ENCODE measurements around the gene MAP3K21. TPM values are rescaled to one million over a fixed set of nuclear protein-coding genes. Genes with fewer than 3 reads are reported as not detected.

Gene MAP3K21
- total RNA-seq, 1 experiment from 2014 or later, result 1.4 TPM

- in situ Hi-C loops (cut with HindIII; ENCODE audit: low pct_unique_long_range_greater_than_20kb, low sequenced_read_pairs), result no loop called here
These were observed 44.9 kb downstream of the MAP3K21 start for GRCh38 chr1:233372218-233373120.

GRCh38 chr1:233373226-233373625, 45.7 kb downstream of the MAP3K21 start:
- in situ Hi-C loops (cut with HindIII; ENCODE audit: low pct_unique_long_range_greater_than_20kb, low sequenced_read_pairs), result no loop called here
- no peak for DNase-seq (ENCODE audit: low read depth, low spot score)

More at GRCh38 chr1:233372218-233373120, 44.9 kb downstream of the MAP3K21 start:
- no peak for DNase-seq (ENCODE audit: low read depth, low spot score)

GRCh38 chr1:233375653-233376052, 48.1 kb downstream of the MAP3K21 start:
- in situ Hi-C loops (cut with HindIII; ENCODE audit: low pct_unique_long_range_greater_than_20kb, low sequenced_read_pairs), result no loop called here
- DNase-seq (ENCODE audit: low read depth, low spot score), result no peak

- in situ Hi-C loops (cut with HindIII; ENCODE audit: low pct_unique_long_range_greater_than_20kb, low sequenced_read_pairs), result no loop called here
- DNase-seq (ENCODE audit: low read depth, low spot score), result no peak
These were observed 49.0 kb downstream of the MAP3K21 start for GRCh38 chr1:233376382-233377110.

- in situ Hi-C loops (cut with HindIII; ENCODE audit: low pct_unique_long_range_greater_than_20kb, low sequenced_read_pairs), result no loop called here
- DNase-seq (ENCODE audit: low read depth, low spot score), result no peak
These were observed 52.4 kb downstream of the MAP3K21 start for GRCh38 chr1:233379869-233380438.

GRCh38 chr1:233381806-233382205, 54.3 kb downstream of the MAP3K21 start:
- in situ Hi-C loops (cut with HindIII; ENCODE audit: low pct_unique_long_range_greater_than_20kb, low sequenced_read_pairs), result no loop called here
- DNase-seq (ENCODE audit: low read depth, low spot score), result no peak

- in situ Hi-C loops (cut with HindIII; ENCODE audit: low pct_unique_long_range_greater_than_20kb, low sequenced_read_pairs), result no loop called here
- DNase-seq (ENCODE audit: low read depth, low spot score), result no peak
These were observed 56.5 kb downstream of the MAP3K21 start for GRCh38 chr1:233383984-233384383.

- no peak for DNase-seq (ENCODE audit: low read depth, low spot score)
- in situ Hi-C loops (cut with HindIII; ENCODE audit: low pct_unique_long_range_greater_than_20kb, low sequenced_read_pairs), result no loop called here
These were observed 58.8 kb downstream of the MAP3K21 start for GRCh38 chr1:233386336-233386735.

GRCh38 chr1:233387585-233387984, 60.1 kb downstream of the MAP3K21 start:
- in situ Hi-C loops (cut with HindIII; ENCODE audit: low pct_unique_long_range_greater_than_20kb, low sequenced_read_pairs), result no loop called here
- DNase-seq (ENCODE audit: low read depth, low spot score), result no peak

GRCh38 chr1:233389169-233389568, 61.6 kb downstream of the MAP3K21 start:
- in situ Hi-C loops (cut with HindIII; ENCODE audit: low pct_unique_long_range_greater_than_20kb, low sequenced_read_pairs), result no loop called here
- DNase-seq (ENCODE audit: low read depth, low spot score), result no peak

- no peak for DNase-seq (ENCODE audit: low read depth, low spot score)
- in situ Hi-C loops (cut with HindIII; ENCODE audit: low pct_unique_long_range_greater_than_20kb, low sequenced_read_pairs), result no loop called here
These were observed 62.4 kb downstream of the MAP3K21 start for GRCh38 chr1:233389893-233390292.

GRCh38 chr1:233390842-233391737, 63.6 kb downstream of the MAP3K21 start:
- no peak for DNase-seq (ENCODE audit: low read depth, low spot score)
- in situ Hi-C loops (cut with HindIII; ENCODE audit: low pct_unique_long_range_greater_than_20kb, low sequenced_read_pairs), result no loop called here

- in situ Hi-C loops (cut with HindIII; ENCODE audit: low pct_unique_long_range_greater_than_20kb, low sequenced_read_pairs), result no loop called here
- DNase-seq (ENCODE audit: low read depth, low spot score), result no peak
These were observed 65.7 kb downstream of the MAP3K21 start for GRCh38 chr1:233393084-233393840.

- in situ Hi-C loops (cut with HindIII; ENCODE audit: low pct_unique_long_range_greater_than_20kb, low sequenced_read_pairs), result no loop called here
- no peak for DNase-seq (ENCODE audit: low read depth, low spot score)
These were observed 66.6 kb downstream of the MAP3K21 start for GRCh38 chr1:233393926-233394680.

- in situ Hi-C loops (cut with HindIII; ENCODE audit: low pct_unique_long_range_greater_than_20kb, low sequenced_read_pairs), result no loop called here
- peak; percentile 73 for DNase-seq (ENCODE audit: low read depth, low spot score)
These were observed 67.6 kb downstream of the MAP3K21 start for GRCh38 chr1:233394860-233395717.
